Brain microvascular endothelial cell (primary cell): ENCODE results near the gene MAPK8IP3.

ENCODE experiments used
- DNase-seq: peaks from one replicate; pipeline ENCODE4 v3.0.0-alpha.2; 2020
- H3K27ac ChIP-seq: fragments of 250-450 bp; sonication (Bioruptor Pico); 2 replicates; pipeline ENCODE4 v1.5.1; 2020; ENCODE audit warnings: mild to moderate bottlenecking, moderate library complexity
- H3K27me3 ChIP-seq: fragments of 250-450 bp; sonication (Bioruptor Pico); replicated peaks from 2 replicates; pipeline ENCODE4 v1.5.1; 2020; ENCODE audit warnings: mild to moderate bottlenecking
- H3K36me3 ChIP-seq: fragments of 250-450 bp; sonication (Bioruptor Pico); replicated peaks from 2 replicates; pipeline ENCODE4 v1.5.1; 2020; ENCODE audit warnings: mild to moderate bottlenecking
- H3K4me3 ChIP-seq: 2 replicates; pipeline ENCODE4 v1.5.1; 2011; ENCODE audit warnings: low read depth, mild to moderate bottlenecking, control low read depth, low read length, moderate library complexity
- in situ Hi-C: cut with HindIII; loops from 2 replicates; pipeline ENCODE4 v1.10.0; 2017; ENCODE audit warnings: low sequenced_read_pairs, low pct_ligation_motif_present
- TF ChIP-seq, protein P1 (sequence below): IDR thresholded peaks from 2 replicates; pipeline ENCODE4 v1.5.1; 2011; ENCODE audit warnings: low read depth, mild to moderate bottlenecking, moderate library complexity, low read length, control low read depth, inconsistent platforms; ENCODE audit errors: missing control alignments

The MAPK8IP3 gene

DNA sequence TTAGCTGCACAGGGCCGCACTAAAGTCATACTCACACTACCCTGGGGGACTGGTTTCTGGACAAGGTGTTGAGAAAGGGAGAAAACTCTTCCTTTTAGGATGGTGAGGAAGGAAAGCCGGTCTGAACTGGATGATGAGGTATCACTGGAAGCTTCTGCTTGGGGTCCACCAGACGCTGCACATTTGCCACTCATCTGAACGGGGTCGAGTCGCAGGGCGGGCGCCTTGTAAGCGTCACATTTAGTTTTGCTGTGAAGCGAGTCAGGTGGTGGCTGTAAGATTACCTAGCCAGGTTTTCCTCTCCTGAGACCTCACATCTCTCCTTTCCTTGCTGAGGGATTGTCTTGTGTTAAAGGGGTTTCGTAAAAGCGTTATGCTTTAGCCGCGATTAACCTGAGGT, 25.6 kb upstream of the MAPK8IP3 start:
- Histone ChIP-seq H3K36me3 (peaks cover 20% of the 10 kb centered on the region), H3K27ac (no peak overlapping the region)
- in situ Hi-C loops: no loop called here

DNA sequence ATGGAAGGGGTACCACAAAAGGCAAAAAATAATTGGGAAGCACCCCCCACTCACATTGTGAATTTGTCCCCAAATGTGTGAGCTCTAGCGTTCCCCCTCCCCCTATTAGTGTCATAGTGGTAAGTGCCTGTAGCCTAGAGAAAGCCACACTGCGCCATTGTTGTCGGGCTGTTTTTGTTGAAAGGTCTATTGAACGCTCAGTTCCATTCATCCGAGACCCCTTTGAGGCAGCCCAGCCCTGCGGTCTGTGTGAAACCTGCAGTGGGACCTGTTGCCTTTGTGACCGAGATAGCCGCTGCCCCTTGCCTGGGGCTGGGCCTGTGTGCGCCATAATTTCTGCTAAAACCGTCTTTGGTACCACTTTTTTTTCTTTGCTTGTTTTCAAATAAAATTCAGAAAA, 25.0 kb upstream of the MAPK8IP3 start:
- no peak for DNase-seq
- TF ChIP-seq, protein P1, sequence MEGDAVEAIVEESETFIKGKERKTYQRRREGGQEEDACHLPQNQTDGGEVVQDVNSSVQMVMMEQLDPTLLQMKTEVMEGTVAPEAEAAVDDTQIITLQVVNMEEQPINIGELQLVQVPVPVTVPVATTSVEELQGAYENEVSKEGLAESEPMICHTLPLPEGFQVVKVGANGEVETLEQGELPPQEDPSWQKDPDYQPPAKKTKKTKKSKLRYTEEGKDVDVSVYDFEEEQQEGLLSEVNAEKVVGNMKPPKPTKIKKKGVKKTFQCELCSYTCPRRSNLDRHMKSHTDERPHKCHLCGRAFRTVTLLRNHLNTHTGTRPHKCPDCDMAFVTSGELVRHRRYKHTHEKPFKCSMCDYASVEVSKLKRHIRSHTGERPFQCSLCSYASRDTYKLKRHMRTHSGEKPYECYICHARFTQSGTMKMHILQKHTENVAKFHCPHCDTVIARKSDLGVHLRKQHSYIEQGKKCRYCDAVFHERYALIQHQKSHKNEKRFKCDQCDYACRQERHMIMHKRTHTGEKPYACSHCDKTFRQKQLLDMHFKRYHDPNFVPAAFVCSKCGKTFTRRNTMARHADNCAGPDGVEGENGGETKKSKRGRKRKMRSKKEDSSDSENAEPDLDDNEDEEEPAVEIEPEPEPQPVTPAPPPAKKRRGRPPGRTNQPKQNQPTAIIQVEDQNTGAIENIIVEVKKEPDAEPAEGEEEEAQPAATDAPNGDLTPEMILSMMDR: no peak
- Histone ChIP-seq H3K36me3 (peaks cover 15% of the 10 kb centered on the region), H3K27ac (no peak overlapping the region), H3K4me3 (no peak overlapping the region), H3K27me3 (no peaks in the 10 kb centered on the region)
- in situ Hi-C loops: no loop called here

More for the DNA sequence above, 25.6 kb upstream of the MAPK8IP3 start:
- TF ChIP-seq, protein P1: no peak
- no peak overlapping the region for H3K4me3 ChIP-seq
- no peaks in the 10 kb centered on the region for H3K27me3 ChIP-seq
- no peak for DNase-seq

DNA sequence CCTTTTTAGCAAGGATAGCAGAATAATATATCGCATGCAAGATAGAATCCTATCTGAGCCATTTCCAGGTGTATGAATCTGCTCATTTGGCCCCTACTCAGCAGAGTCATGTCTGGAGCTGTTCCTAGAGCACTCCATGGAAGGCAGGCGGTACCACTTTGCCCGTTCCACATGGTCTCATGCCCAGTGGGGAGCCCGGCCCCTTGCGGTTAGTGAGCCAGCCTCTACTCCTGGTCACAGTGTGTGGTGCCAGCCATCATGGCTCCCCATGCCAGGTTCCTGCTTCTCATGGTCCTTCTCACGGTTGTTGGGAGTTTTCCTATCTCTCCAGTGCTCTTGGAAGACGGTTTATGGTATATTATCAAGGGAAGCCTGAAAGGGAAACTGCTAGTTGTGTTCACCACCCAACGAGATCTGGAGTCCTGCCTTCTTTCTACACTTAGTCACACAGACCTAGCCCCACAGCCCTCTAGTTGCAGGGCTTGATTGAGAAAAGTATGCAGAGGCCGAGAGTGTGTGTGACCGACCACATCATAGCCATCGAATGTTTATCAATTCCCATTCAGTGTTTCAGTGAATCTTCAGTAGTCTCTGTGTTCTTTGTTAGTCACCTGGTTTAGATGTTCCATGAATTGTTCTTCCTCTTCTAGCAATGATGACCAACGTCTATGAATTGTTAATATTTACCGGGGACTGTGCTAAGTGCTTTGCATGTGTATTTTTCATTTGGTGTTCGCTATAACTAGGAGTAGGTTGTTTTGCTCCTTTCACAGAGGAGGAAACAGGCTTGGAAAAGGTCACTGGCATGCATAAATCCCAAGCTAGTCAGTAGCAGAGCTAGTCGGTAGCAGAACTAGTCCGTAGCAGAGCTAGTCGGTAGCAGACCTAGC, 18.3 kb upstream of the MAPK8IP3 start:
- no peak overlapping the region for H3K27ac ChIP-seq
- peaks cover 35% of the 10 kb centered on the region for H3K36me3 ChIP-seq
- in situ Hi-C loops: no loop called here

GRCh38 chr16:1688807-1689560, 17.0 kb upstream of the MAPK8IP3 start:
- H3K36me3 ChIP-seq: peaks cover 42% of the 10 kb centered on the region
- in situ Hi-C loops: no loop called here
- DNase-seq: peak; percentile 91
- TF ChIP-seq, protein P1: no peak
- H3K27ac ChIP-seq: peak overlapping the region; percentile 89
- no peak overlapping the region for H3K4me3 ChIP-seq
- no peaks in the 10 kb centered on the region for H3K27me3 ChIP-seq

More for the DNA sequence above, 18.3 kb upstream of the MAPK8IP3 start:
- H3K27me3 ChIP-seq: no peaks in the 10 kb centered on the region
- no peak for DNase-seq
- no peak overlapping the region for H3K4me3 ChIP-seq
- TF ChIP-seq, protein P1: no peak

DNA sequence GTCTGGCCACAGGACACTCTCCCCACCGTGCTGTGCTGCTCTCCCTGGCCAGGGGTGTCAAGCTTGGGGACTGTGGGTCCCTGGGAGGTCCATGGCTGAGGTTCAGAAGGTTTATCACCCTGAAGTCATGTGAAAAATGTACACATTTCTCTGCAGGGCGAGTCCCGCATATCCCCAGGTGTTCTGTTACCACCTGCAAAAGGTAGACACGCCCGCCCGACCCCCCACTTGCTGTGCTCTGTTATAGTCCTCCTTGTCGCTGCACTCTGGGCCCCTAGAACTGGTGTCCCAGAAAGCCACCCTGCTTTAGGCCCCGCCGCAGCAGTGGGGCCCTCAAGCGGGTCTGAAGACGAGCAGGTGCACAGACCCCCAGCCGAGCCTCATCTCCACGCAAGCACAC, 16.1 kb upstream of the MAPK8IP3 start:
- H3K4me3 ChIP-seq: no peak overlapping the region
- TF ChIP-seq, protein P1: no peak
- H3K36me3 ChIP-seq: peaks cover 44% of the 10 kb centered on the region
- in situ Hi-C loops: no loop called here
- H3K27me3 ChIP-seq: no peaks in the 10 kb centered on the region
- no peak for DNase-seq
- peak overlapping the region; percentile 89 for H3K27ac ChIP-seq
